LNCaP clone FGC (cell line): ENCODE results near the gene MTARC1.
A peak's percentile ranks its signal among the peaks of the same experiment; 100 is the strongest.

Source experiments
- DNase-seq: peaks from one replicate; pipeline ENCODE4 v3.0.0-alpha.2; 2011; ENCODE audit warnings: low read depth
- H3K4me3 ChIP-seq: 2 replicates; pipeline ENCODE4 v1.5.1; 2011; ENCODE audit warnings: mild to moderate bottlenecking, low read depth, low read length, control low read depth
- TF ChIP-seq, protein P1 (sequence below): IDR thresholded peaks from 2 replicates; pipeline ENCODE4 v1.5.1; 2012; ENCODE audit warnings: mild to moderate bottlenecking; ENCODE audit not compliant: control insufficient read depth, insufficient read depth; ENCODE audit errors: extremely low read depth

Gene MTARC1

DNA sequence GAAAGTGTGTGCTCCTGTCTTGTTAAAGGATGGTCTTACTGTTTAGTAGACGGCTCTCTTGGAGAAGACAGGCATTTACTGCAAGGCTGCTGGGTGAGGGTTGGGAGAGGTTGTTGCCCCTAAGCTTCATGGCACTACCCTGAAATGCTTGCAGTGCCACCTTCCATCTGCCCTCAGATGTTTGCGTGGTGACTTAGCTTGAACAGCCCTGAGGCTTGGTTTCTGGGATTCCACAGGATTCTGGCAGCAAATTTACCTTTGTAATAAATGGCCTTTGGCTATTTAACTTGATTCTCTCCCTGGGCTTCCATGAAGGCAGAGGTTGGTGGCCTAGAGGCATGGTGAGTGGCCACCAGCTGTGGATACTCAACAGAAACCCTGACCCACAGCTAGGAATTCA lies 11.6 kb downstream of the MTARC1 start:
- TF ChIP-seq, protein P1, sequence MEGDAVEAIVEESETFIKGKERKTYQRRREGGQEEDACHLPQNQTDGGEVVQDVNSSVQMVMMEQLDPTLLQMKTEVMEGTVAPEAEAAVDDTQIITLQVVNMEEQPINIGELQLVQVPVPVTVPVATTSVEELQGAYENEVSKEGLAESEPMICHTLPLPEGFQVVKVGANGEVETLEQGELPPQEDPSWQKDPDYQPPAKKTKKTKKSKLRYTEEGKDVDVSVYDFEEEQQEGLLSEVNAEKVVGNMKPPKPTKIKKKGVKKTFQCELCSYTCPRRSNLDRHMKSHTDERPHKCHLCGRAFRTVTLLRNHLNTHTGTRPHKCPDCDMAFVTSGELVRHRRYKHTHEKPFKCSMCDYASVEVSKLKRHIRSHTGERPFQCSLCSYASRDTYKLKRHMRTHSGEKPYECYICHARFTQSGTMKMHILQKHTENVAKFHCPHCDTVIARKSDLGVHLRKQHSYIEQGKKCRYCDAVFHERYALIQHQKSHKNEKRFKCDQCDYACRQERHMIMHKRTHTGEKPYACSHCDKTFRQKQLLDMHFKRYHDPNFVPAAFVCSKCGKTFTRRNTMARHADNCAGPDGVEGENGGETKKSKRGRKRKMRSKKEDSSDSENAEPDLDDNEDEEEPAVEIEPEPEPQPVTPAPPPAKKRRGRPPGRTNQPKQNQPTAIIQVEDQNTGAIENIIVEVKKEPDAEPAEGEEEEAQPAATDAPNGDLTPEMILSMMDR: no peak
- DNase-seq: no peak
- no peak overlapping the region for H3K4me3 ChIP-seq

DNA sequence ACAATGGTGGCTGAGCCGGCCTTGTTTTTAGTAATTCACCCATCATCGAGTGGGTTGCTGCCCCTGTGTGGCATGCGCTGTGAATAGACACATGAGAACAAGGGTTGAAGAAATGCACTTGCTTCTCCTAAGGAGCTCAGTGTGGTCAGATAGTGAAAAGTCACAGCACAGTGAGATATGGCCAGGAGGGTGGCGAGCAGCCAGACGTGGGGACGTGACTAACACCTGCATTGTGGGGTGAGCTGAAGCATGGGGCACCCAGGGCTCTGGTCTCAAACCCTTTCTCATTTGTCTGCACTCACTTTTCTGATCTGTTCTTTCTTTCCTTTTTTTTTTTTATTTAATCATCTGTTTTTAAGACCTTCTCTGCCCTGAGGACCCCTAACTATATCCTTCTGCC lies 13.5 kb downstream of the MTARC1 start:
- no peak for DNase-seq
- no peak overlapping the region for H3K4me3 ChIP-seq
- TF ChIP-seq, protein P1: no peak

DNA sequence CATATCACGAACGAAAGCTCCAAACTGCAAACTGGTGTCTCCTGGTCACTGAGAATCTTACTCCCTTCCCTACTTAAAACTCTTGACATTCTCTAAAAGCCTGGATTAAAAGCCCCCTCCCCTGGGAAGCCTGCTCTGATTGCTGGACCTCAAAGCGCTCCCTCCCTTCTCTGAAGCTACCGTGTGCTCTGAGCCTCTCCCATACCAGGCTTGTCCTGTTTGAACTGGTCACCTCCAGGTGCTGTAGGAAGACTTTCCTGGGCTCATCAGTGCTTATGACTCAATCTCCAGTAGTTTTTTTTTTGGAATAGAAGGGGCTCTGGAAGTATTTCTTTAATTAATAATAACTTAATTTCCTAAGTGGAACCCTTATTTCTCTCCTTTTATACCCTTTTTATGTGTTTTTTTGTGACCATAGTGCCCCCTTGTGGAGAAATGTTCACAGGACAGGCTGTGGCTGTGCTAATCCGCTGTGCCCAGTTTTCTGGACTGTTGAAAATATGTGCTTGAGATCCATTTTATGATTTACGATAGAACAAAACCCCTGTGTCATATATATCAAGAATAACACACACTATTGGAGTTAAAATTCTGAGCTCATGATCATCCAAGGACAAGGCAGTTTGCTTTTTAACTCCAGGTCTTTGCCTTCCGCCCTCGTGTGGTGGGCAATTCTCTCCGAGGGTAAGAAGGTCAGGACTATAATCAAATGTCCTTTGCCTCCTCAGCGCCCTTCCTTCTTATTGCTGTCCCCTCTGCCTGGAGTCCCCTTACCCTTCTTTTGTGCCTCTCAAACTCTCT lies 16.9 kb downstream of the MTARC1 start:
- no peak for DNase-seq

DNA sequence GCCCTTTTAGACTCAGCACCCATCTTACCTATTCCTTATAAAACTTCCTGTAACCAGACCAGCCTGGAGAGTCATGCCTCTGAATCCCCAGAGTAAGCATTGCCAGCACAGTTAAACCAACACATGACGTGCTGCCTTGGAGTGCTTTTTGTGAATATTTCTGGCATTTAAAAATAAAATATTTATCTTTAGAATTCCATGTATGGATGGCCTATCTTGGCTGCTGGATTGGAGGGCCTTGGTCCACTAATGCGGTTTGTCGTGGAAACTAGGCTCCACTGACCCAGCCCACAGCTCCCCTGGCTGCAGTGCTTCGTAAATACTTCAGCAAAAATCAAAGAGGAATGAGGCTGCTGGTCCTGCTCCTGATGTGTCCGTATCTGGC lies 17.5 kb downstream of the MTARC1 start:
- H3K4me3 ChIP-seq: no peak overlapping the region
- no peak for DNase-seq
- TF ChIP-seq, protein P1: no peak

More for the DNA sequence above, 16.9 kb downstream of the MTARC1 start:
- no peak overlapping the region for H3K4me3 ChIP-seq
- TF ChIP-seq, protein P1: peak; percentile 70

DNA sequence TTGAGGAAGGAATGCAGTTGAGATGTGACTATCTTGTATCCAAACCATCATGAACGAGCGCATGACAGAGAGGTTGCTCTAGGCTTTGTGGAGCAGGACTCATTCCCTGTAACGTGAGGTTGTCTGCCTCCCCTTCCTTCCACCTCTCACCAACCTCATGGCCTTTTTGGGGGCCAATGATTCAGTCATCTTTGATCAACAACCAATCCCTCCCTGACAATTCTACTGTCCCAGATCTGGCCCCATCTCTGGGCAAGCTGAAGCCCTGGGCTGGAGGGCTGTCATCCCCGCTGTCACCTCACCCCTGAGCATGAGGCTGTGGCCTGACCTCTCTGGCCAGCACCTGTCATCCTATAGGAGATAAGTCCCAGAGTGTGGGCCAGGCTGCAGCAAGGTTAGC lies 19.7 kb downstream of the MTARC1 start:
- no peak for DNase-seq
- H3K4me3 ChIP-seq: no peak overlapping the region
- TF ChIP-seq, protein P1: no peak

DNA sequence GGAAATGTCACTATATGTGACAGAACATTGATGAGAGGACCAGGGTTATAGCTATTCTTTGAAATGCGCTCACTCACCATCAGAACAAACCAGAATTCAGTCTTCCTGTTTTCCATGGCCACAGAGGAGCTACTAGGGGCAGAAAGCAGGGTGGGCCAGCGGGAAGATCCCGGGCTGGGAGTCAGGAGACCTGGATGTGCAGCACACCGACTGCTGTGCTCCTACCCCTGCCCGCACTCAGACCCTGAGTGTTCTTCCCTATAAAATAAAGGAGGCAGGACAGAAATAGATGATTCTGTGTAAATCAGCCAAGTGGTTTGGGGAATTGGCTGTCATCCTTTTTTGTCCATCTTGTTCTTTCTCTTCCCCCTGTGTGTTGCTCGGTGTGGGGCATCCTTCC lies 21.0 kb downstream of the MTARC1 start:
- H3K4me3 ChIP-seq: no peak overlapping the region
- TF ChIP-seq, protein P1: no peak
- no peak for DNase-seq
